GM13976 (cell line): ENCODE results near the gene MMP21.

Experiments
- DNase-seq: peaks from one replicate; pipeline ENCODE4 v3.0.0; 2012; ENCODE audit warnings: low spot score
- in situ Hi-C: fragments of 300-500 bp; cut with MboI; formaldehyde crosslinking; loops from one replicate; pipeline ENCODE4 v1.12.0; 2022; ENCODE audit warnings: low sequenced_read_pairs, mixed read lengths, inconsistent platforms; ENCODE audit not compliant: unreplicated experiment
- TF ChIP-seq, protein P1 (sequence below): IDR thresholded peaks from 2 replicates; pipeline ENCODE4 v1.5.1; 2012; ENCODE audit warnings: borderline replicate concordance, mild to moderate bottlenecking; ENCODE audit not compliant: insufficient read depth; ENCODE audit errors: extremely low read depth, missing control alignments, control extremely low read depth

Gene MMP21

DNA sequence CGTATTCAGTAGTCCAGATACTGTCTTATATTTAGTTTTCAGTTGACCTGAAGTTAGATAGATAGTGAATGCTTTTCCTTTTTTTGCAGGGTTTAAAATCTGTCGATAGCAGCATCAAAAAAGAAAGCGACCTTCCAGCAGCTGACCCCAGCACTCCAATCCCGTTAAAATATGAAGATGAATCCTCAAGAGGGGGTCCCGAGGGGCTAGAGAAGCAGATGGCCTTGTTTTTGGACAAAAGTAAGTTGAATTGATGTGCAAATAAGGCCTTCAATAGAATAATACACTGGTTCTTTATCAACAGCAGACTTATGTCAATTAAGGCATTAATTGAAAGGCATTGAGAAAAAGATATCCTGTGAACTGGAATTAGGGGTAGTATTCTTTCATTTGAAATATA lies 37.4 kb downstream of the MMP21 start:
- no peak for DNase-seq
- in situ Hi-C loops, result no loop called here
- TF ChIP-seq, protein P1, sequence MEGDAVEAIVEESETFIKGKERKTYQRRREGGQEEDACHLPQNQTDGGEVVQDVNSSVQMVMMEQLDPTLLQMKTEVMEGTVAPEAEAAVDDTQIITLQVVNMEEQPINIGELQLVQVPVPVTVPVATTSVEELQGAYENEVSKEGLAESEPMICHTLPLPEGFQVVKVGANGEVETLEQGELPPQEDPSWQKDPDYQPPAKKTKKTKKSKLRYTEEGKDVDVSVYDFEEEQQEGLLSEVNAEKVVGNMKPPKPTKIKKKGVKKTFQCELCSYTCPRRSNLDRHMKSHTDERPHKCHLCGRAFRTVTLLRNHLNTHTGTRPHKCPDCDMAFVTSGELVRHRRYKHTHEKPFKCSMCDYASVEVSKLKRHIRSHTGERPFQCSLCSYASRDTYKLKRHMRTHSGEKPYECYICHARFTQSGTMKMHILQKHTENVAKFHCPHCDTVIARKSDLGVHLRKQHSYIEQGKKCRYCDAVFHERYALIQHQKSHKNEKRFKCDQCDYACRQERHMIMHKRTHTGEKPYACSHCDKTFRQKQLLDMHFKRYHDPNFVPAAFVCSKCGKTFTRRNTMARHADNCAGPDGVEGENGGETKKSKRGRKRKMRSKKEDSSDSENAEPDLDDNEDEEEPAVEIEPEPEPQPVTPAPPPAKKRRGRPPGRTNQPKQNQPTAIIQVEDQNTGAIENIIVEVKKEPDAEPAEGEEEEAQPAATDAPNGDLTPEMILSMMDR, result no peak

GRCh38 chr10:125734823-125735222 lies 40.8 kb downstream of the MMP21 start:
- no peak for DNase-seq
- TF ChIP-seq, protein P1, result no peak
- in situ Hi-C loops, result no loop called here

- in situ Hi-C loops, result no loop called here
These were observed 41.5 kb downstream of the MMP21 start for GRCh38 chr10:125734148-125734547.

GRCh38 chr10:125727436-125727835 lies 48.2 kb downstream of the MMP21 start:
- in situ Hi-C loops, result no loop called here
- TF ChIP-seq, protein P1, result no peak
- DNase-seq, result no peak

More at GRCh38 chr10:125734148-125734547, 41.5 kb downstream of the MMP21 start:
- DNase-seq, result no peak
- TF ChIP-seq, protein P1, result no peak

DNA sequence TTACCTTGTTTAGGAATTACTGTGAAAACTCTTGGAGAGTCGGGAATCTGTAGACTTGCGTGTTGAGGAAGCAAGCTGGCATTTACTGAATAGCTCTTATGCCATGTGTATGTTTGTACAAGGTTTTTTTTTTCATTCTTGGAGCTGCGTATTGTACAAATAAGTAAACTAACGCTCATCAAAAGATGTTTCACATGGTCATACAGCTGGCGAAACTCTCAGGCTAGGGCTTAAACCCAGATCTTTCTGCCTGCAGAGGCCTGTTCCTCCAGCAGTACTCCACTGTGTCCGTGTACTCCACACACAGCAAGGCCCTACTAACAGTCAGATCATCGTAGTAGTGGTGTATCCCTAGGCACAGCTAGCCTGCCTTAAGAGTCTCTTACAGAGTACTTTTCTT lies 48.7 kb downstream of the MMP21 start:
- no peak for DNase-seq
- TF ChIP-seq, protein P1, result no peak
- in situ Hi-C loops, result no loop called here

GRCh38 chr10:125722811-125723210 lies 52.8 kb downstream of the MMP21 start:
- TF ChIP-seq, protein P1, result no peak
- in situ Hi-C loops, result no loop called here
- DNase-seq, result no peak

DNA sequence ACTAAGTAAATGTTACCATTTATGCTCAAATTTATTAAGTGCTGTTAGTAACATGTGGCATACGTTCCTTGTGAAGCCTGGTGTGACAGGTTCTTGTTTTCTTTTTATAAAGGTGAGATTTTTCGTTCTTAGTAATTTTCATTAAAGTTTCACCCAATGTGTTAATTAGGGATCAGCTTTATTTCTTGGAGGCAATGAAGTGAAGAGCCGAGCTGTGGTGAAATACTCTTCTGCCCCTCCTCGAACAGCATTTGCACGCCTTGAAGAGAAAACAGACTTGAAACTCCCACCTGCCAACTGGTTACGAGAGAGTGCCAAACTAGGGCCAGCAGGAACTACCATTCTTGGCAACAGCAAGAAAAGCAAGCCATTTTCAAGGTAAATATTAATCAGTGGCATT lies 54.6 kb downstream of the MMP21 start:
- no peak for DNase-seq
- in situ Hi-C loops, result no loop called here
- TF ChIP-seq, protein P1, result no peak
